ENCODE measurements around the gene LARP4B. TPM values are rescaled to one million over a fixed set of nuclear protein-coding genes. Genes with fewer than 3 reads are reported as not detected.

LARP4B gene
- total and polyA plus RNA-seq, 2 of the 13 experiments (the other 11 are each of a cell fraction or from before 2014, with no cell fraction given) = 19.5 to 30.2 TPM

DNA sequence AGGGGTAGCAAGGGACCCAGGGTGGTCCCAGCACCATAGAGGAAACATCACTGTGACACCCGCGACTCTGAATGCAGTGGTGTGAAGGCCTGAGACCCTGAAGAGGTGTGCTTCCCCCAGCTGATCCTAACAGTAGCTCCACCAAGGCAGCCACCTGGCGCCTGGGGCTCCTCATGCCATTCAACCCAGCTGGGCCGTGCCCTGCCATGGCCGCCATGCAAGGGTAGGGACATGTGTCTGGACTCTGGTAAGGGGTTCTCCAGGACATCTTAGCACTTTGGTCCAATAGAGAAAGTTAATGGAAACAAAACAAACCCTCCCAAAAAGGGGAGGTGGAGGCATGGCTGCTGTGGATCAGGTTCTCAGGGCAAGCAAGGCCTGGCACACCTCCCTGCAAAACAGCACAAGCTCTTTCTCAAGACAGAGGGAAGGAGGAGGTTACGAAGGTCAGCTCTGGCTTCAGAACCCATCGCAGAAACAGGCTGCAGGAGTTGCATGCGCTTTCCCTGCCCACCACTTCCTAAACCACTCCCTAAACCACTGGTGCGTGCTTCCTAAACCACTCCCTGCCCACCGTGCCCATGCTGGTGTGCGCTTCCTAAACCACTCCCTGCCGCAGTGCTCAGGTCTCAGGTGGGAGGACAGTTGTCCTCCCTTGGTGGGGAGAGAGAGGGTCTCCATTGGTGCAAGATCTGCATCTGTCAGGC lies 108.7 kb downstream of the LARP4B start:
- no peaks in the 10 kb centered on the region for H3K4me1 ChIP-seq (ENCODE audit: insufficient read depth, low read length)
- peaks cover 47 to 90% of the 10 kb centered on the region in 2 experiments for H3K36me3 ChIP-seq (replicated peaks in 1 of 2; ENCODE audit: control insufficient read depth in 1 of 2, insufficient read depth in 2 of 2, low read length in 2 of 2)
- intact Hi-C loops (cut with micrococcal nuclease; ENCODE audit: unreplicated experiment) = no loop called here
- POLR2A ChIA-PET = no interaction called here
- no peak overlapping the region for H3K9ac ChIP-seq (ENCODE audit: insufficient read depth, low read depth, low read length)
- no peak for FAIRE-seq
- H3K27ac ChIP-seq (ENCODE audit: extremely low read length, insufficient read depth, low read length) = no peak overlapping the region
- CTCF ChIA-PET (ENCODE audit: low intra/inter-chr PET ratio, low total read pairs) = no interaction called here
- WGBS (ENCODE audit: low lambda C conversion rate) = 98% methylated on average over 10 of the region's 12 CpGs
- in situ Hi-C loops (cut with HindIII; ENCODE audit: extremely low pct_ligation_motif_present, low pct_unique_long_range_greater_than_20kb) = no loop called here
- H4K20me1 ChIP-seq (ENCODE audit: insufficient read depth, low read length) = no peaks in the 10 kb centered on the region
- no peak overlapping the region for H2AFZ ChIP-seq (ENCODE audit: low read length)
- TF ChIP-seq SAFB2 (CRISPR knock-in tag; IDR thresholded peaks at IDR 0.05; ENCODE audit: borderline replicate concordance, low read depth) = no peak
- no peak for TF ChIP-seq GTF3A (CRISPR knock-in tag; conservative IDR thresholded peaks at IDR 0.05)
- no peak for TF ChIP-seq ZNF678 (CRISPR knock-in tag; IDR thresholded peaks at IDR 0.05)
- TF ChIP-seq ZNF12 (CRISPR knock-in tag; IDR thresholded peaks at IDR 0.05) = no peak
- no peak for TF ChIP-seq GABPA (IDR thresholded peaks at IDR 0.05; ENCODE audit: low read depth, low read length)
- TF ChIP-seq GABPA (CRISPR knock-in tag; IDR thresholded peaks at IDR 0.05; ENCODE audit: low read depth) = no peak
- no peak for TF ChIP-seq ZNF468 (CRISPR knock-in tag; IDR thresholded peaks at IDR 0.05)
- H3K79me2 ChIP-seq (ENCODE audit: insufficient read depth, low read length) = no peaks in the 10 kb centered on the region
- ATAC-seq = no peak
- DNase-seq (ENCODE audit: low spot score) = no peak
- no TSS peak for BruUV-seq (replicated peaks)
- no peak overlapping the region for H3K4me3 ChIP-seq (replicated peaks in 1 of 3; ENCODE audit: insufficient read depth in 1 of 3, low read depth in 2 of 3, low read length in 3 of 3)
- H3K27me3 ChIP-seq (ENCODE audit: control insufficient read depth in 1 of 2, insufficient read depth in 2 of 2, low read length in 2 of 2) = no peaks in the 10 kb centered on the region
- H3K4me2 ChIP-seq (ENCODE audit: low read depth, low read length) = no peak overlapping the region
- no peaks in the 10 kb centered on the region for H3K9me3 ChIP-seq (ENCODE audit: low read length)

DNA sequence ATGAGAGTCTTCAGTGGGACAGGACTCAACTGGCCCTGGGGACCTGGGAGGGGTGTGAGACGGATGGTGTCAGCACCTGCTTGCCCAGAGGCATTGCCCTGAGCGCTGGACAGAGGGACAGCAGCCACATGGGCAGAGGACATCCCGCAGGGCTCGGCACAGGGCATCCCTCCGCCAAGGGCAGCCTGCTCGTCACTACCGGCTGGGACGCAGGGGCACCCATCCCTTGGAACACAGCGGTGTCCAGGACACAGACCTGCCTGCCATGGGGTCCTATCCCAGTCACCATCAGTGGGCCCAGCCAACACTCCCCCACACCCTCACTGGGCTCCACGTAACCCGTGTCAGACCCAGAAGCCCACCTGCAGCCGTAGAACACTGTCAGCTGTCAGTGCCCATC lies 109.3 kb downstream of the LARP4B start:
- H3K4me2 ChIP-seq (ENCODE audit: low read depth, low read length) = no peak overlapping the region
- no peak for FAIRE-seq
- TF ChIP-seq, protein P1, sequence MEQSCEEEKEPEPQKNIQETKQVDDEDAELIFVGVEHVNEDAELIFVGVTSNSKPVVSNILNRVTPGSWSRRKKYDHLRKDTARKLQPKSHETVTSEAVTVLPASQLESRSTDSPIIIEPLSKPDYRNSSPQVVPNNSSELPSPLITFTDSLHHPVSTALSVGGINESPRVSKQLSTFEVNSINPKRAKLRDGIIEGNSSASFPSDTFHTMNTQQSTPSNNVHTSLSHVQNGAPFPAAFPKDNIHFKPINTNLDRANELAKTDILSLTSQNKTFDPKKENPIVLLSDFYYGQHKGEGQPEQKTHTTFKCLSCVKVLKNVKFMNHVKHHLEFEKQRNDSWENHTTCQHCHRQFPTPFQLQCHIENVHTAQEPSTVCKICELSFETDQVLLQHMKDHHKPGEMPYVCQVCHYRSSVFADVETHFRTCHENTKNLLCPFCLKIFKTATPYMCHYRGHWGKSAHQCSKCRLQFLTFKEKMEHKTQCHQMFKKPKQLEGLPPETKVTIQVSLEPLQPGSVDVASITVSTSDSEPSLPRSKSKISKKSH (CRISPR knock-in tag; IDR thresholded peaks at IDR 0.05; ENCODE audit: borderline replicate concordance) = 0 out of 2 replicates have a peak, but pooled peaks have one; percentile 25
- TF ChIP-seq, protein P2, sequence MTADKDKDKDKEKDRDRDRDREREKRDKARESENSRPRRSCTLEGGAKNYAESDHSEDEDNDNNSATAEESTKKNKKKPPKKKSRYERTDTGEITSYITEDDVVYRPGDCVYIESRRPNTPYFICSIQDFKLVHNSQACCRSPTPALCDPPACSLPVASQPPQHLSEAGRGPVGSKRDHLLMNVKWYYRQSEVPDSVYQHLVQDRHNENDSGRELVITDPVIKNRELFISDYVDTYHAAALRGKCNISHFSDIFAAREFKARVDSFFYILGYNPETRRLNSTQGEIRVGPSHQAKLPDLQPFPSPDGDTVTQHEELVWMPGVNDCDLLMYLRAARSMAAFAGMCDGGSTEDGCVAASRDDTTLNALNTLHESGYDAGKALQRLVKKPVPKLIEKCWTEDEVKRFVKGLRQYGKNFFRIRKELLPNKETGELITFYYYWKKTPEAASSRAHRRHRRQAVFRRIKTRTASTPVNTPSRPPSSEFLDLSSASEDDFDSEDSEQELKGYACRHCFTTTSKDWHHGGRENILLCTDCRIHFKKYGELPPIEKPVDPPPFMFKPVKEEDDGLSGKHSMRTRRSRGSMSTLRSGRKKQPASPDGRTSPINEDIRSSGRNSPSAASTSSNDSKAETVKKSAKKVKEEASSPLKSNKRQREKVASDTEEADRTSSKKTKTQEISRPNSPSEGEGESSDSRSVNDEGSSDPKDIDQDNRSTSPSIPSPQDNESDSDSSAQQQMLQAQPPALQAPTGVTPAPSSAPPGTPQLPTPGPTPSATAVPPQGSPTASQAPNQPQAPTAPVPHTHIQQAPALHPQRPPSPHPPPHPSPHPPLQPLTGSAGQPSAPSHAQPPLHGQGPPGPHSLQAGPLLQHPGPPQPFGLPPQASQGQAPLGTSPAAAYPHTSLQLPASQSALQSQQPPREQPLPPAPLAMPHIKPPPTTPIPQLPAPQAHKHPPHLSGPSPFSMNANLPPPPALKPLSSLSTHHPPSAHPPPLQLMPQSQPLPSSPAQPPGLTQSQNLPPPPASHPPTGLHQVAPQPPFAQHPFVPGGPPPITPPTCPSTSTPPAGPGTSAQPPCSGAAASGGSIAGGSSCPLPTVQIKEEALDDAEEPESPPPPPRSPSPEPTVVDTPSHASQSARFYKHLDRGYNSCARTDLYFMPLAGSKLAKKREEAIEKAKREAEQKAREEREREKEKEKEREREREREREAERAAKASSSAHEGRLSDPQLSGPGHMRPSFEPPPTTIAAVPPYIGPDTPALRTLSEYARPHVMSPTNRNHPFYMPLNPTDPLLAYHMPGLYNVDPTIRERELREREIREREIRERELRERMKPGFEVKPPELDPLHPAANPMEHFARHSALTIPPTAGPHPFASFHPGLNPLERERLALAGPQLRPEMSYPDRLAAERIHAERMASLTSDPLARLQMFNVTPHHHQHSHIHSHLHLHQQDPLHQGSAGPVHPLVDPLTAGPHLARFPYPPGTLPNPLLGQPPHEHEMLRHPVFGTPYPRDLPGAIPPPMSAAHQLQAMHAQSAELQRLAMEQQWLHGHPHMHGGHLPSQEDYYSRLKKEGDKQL (CRISPR knock-in tag; IDR thresholded peaks at IDR 0.05; ENCODE audit: low read depth) = no peak
- TF ChIP-seq ZNF619 (CRISPR knock-in tag; IDR thresholded peaks at IDR 0.05) (no peak), POLR2A (IDR thresholded peaks at IDR 0.05; ENCODE audit: insufficient read depth in 1 of 2, low read depth in 2 of 2, low read length in 2 of 2) (0 out of 4 replicates have a peak, but pooled peaks of 1 of the 2 experiments have one; percentile 19), ATF7-NPFF (CRISPR knock-in tag; IDR thresholded peaks at IDR 0.05; ENCODE audit: low read depth) (no peak)

More for the DNA sequence above, 109.3 kb downstream of the LARP4B start:
- 100% methylated on average over 1 of the region's 12 CpGs for WGBS (ENCODE audit: low lambda C conversion rate)
- intact Hi-C loops (cut with micrococcal nuclease; ENCODE audit: unreplicated experiment) (no loop called here), in situ Hi-C loops (cut with HindIII; ENCODE audit: extremely low pct_ligation_motif_present, low pct_unique_long_range_greater_than_20kb) (no loop called here)
- ChIA-PET POLR2A (no interaction called here), CTCF (ENCODE audit: low intra/inter-chr PET ratio, low total read pairs) (no interaction called here)
- H3K36me3 ChIP-seq (replicated peaks in 1 of 2; ENCODE audit: control insufficient read depth in 1 of 2, insufficient read depth in 2 of 2, low read length in 2 of 2) = peaks cover 48 to 90% of the 10 kb centered on the region in 2 experiments
- H2AFZ ChIP-seq (ENCODE audit: low read length) = no peak overlapping the region
- H4K20me1 ChIP-seq (ENCODE audit: insufficient read depth, low read length) = no peaks in the 10 kb centered on the region
- no peaks in the 10 kb centered on the region for H3K9me3 ChIP-seq (ENCODE audit: low read length)
- ATAC-seq (peak; percentile 23; the same call in 2 of the 3 replicates), DNase-seq (ENCODE audit: low spot score) (no peak)
- H3K9ac ChIP-seq (ENCODE audit: insufficient read depth, low read depth, low read length) = no peak overlapping the region
- no peak overlapping the region for H3K4me3 ChIP-seq (replicated peaks in 1 of 3; ENCODE audit: insufficient read depth in 1 of 3, low read depth in 2 of 3, low read length in 3 of 3)
- no peak overlapping the region for H3K27ac ChIP-seq (ENCODE audit: extremely low read length, insufficient read depth, low read length)
- H3K79me2 ChIP-seq (ENCODE audit: insufficient read depth, low read length) = no peaks in the 10 kb centered on the region
- H3K27me3 ChIP-seq (ENCODE audit: control insufficient read depth in 1 of 2, insufficient read depth in 2 of 2, low read length in 2 of 2) = no peaks in the 10 kb centered on the region
- BruUV-seq (replicated peaks) = no TSS peak
- no peaks in the 10 kb centered on the region for H3K4me1 ChIP-seq (ENCODE audit: insufficient read depth, low read length)
